BE2C (cell line): ENCODE results near the gene POU2F1.

ENCODE experiments used
- DNase-seq: peaks from one replicate; pipeline ENCODE4 v3.0.0-alpha.2; 2020
- H3K27me3 ChIP-seq: fragments of 250-450 bp; sonication (Bioruptor Pico); 2 replicates; pipeline ENCODE4 v1.5.1; 2020; ENCODE audit warnings: mild to moderate bottlenecking
- H3K36me3 ChIP-seq: fragments of 250-450 bp; sonication (Bioruptor Pico); 2 replicates; pipeline ENCODE4 v1.5.1; 2020; ENCODE audit warnings: mild to moderate bottlenecking
- H3K4me1 ChIP-seq: fragments of 250-450 bp; sonication (Bioruptor Pico); 2 replicates; pipeline ENCODE4 v1.5.1; 2020
- H3K4me3 ChIP-seq: 2 replicates; pipeline ENCODE4 v1.5.1; 2011; ENCODE audit warnings: low read depth, low read length
- H3K9me3 ChIP-seq: fragments of 250-450 bp; sonication (Bioruptor Pico); 2 replicates; pipeline ENCODE4 v1.5.1; 2020
- CTCF ChIP-seq: IDR thresholded peaks from 2 replicates; pipeline ENCODE4 v1.5.1; 2012; ENCODE audit warnings: mild to moderate bottlenecking, low read depth, low read length

The POU2F1 gene

DNA sequence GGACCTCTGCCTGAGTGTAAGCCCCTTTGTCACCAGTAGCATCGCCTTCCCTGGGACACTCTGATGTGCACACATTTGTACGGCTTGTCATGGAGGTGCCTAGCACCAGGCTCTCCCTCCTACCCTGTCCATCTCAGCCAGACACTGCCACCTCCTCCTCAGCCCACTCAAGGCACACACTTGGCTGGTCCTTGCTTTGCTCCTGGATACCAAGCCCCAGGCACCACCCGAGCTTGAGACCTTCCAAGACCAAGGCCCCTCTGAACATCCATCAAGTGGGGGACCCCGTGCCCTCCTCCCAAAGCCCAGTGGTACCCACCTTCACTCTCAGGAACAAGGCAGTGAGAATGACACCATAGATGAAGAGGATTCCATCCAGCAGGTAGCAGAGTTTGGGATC lies 219.7 kb downstream of the POU2F1 start:
- Histone ChIP-seq H3K27me3 (no peaks in the 10 kb centered on the region), H3K9me3 (no peaks in the 10 kb centered on the region), H3K4me1 (no peaks in the 10 kb centered on the region; the same call in 1 of the 2 replicates), H3K4me3 (no peak overlapping the region), H3K36me3 (no peaks in the 10 kb centered on the region)
- DNase-seq = no peak
- no peak for TF ChIP-seq CTCF

GRCh38 chr1:167440776-167441175 lies 220.1 kb downstream of the POU2F1 start:
- no peak for TF ChIP-seq CTCF
- no peak overlapping the region for H3K4me3 ChIP-seq
- no peaks in the 10 kb centered on the region for H3K27me3 ChIP-seq
- H3K9me3 ChIP-seq = no peaks in the 10 kb centered on the region
- H3K4me1 ChIP-seq = no peaks in the 10 kb centered on the region; the same call in 1 of the 2 replicates
- no peaks in the 10 kb centered on the region for H3K36me3 ChIP-seq
- no peak for DNase-seq

DNA sequence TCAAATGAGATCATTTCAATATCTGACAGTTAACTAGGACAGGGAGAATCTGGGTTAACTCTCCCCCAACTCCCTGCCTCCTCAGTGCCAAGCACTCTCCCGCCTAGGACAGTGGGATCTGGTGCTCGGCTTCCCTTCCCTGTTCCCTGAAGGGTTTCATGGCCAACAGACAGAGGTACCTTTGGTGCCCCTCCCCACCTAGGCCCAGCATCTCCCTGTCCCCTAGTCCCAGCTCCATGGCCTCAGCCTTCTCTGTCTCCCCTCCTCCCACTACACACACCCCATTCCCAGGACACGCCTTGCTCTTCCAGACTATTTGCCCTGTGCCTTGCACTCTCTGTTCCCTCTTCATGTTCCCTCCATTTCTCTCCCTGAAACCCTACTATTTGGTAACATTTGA lies 220.5 kb downstream of the POU2F1 start:
- Histone ChIP-seq H3K4me1 (no peaks in the 10 kb centered on the region; the same call in 1 of the 2 replicates), H3K9me3 (no peaks in the 10 kb centered on the region), H3K27me3 (no peaks in the 10 kb centered on the region), H3K4me3 (no peak overlapping the region), H3K36me3 (no peaks in the 10 kb centered on the region)
- no peak for TF ChIP-seq CTCF
- no peak for DNase-seq

- peak; percentile 93 for DNase-seq
- TF ChIP-seq CTCF = peak; percentile 93
- H3K4me3 ChIP-seq = no peak overlapping the region
- H3K4me1 ChIP-seq = no peaks in the 10 kb centered on the region; the same call in 1 of the 2 replicates
- H3K9me3 ChIP-seq = no peaks in the 10 kb centered on the region
- no peaks in the 10 kb centered on the region for H3K36me3 ChIP-seq
- H3K27me3 ChIP-seq = no peaks in the 10 kb centered on the region
Measured at GRCh38 chr1:167442142-167442848, 221.6 kb downstream of the POU2F1 start.

- H3K9me3 ChIP-seq = no peaks in the 10 kb centered on the region
- DNase-seq = no peak
- no peaks in the 10 kb centered on the region for H3K27me3 ChIP-seq
- no peak for TF ChIP-seq CTCF
- no peaks in the 10 kb centered on the region for H3K36me3 ChIP-seq
- no peak overlapping the region for H3K4me3 ChIP-seq
- H3K4me1 ChIP-seq = no peaks in the 10 kb centered on the region; the same call in 1 of the 2 replicates
Measured at GRCh38 chr1:167442854-167443565, 222.3 kb downstream of the POU2F1 start.

DNA sequence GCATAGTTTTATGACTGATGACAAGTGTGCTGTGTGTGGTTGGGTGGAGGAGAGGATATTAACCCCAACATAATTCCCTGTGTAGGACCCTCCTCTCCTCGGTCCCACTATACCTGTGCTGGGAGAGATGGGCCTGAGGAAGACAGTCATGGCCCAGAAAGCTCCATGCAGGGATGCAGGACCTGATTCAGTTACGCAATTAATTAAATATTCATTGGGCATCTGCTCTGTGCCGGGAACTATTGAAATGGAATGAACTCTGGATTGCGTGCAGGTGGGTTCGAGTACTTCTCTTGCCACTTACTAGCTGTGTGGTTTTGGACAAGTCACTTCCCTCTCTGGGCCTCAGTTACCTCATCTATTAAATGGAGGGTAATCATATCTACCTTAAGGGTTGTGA lies 223.1 kb downstream of the POU2F1 start:
- Histone ChIP-seq H3K4me3 (no peak overlapping the region), H3K4me1 (no peaks in the 10 kb centered on the region; the same call in 1 of the 2 replicates), H3K27me3 (no peaks in the 10 kb centered on the region), H3K36me3 (no peaks in the 10 kb centered on the region), H3K9me3 (no peaks in the 10 kb centered on the region)
- TF ChIP-seq CTCF = no peak
- DNase-seq = no peak
